HG03159 (cell line): ENCODE results near the gene ANKRD61.
A peak's percentile ranks its signal among the peaks of the same experiment; 100 is the strongest.
"Not testable (repeated sequence)": the region's sequence is repeated elsewhere in the genome, so short reads cannot be mapped to it uniquely, and the experiment has no call there.

Experiments
- ATAC-seq: cut with Tn5 transposase; IDR thresholded peaks from one replicate; pipeline ENCODE4 v1.9.1; 2021; ENCODE audit warnings: mild to moderate bottlenecking, moderate library complexity; ENCODE audit not compliant: unreplicated experiment

The ANKRD61 gene

GRCh38 chr7:6028563-6028962 lies 2.6 kb upstream of the ANKRD61 start:
- no peak for ATAC-seq

- ATAC-seq = no peak
These were observed 391 bp downstream of the ANKRD61 start for GRCh38 chr7:6031567-6031966.

- no peak for ATAC-seq
These were observed 991 bp downstream of the ANKRD61 start for GRCh38 chr7:6032167-6032566.

GRCh38 chr7:6032641-6033040 lies 1.5 kb downstream of the ANKRD61 start:
- no peak for ATAC-seq

GRCh38 chr7:6035165-6035564 lies 4.0 kb downstream of the ANKRD61 start:
- ATAC-seq = no peak

- ATAC-seq = no peak
These were observed 4.5 kb downstream of the ANKRD61 start for GRCh38 chr7:6035686-6036085.

- ATAC-seq = no peak
These were observed 18.6 kb downstream of the ANKRD61 start for GRCh38 chr7:6049780-6050179.

- ATAC-seq = not testable (repeated sequence)
These were observed 20.0 kb downstream of the ANKRD61 start for GRCh38 chr7:6051185-6051584.

- ATAC-seq = no peak
These were observed 25.4 kb downstream of the ANKRD61 start for GRCh38 chr7:6056616-6057015.

GRCh38 chr7:6057316-6058129 lies 26.3 kb downstream of the ANKRD61 start:
- ATAC-seq = no peak

- ATAC-seq = not testable (repeated sequence)
These were observed 28.8 kb downstream of the ANKRD61 start for GRCh38 chr7:6059941-6060340.

GRCh38 chr7:6071406-6071805 lies 40.2 kb downstream of the ANKRD61 start:
- peak; percentile 93 for ATAC-seq

GRCh38 chr7:6074612-6075380 lies 43.6 kb downstream of the ANKRD61 start:
- ATAC-seq = no peak

GRCh38 chr7:6078548-6078947 lies 47.4 kb downstream of the ANKRD61 start:
- ATAC-seq = no peak

- not testable (repeated sequence) for ATAC-seq
These were observed 51.9 kb downstream of the ANKRD61 start for GRCh38 chr7:6083047-6083446.
